HEK293 (cell line): ENCODE results near the gene FGA.

Source experiments
- CTCF ChIA-PET: fragments of 350-600 bp; formaldehyde crosslinking; extraction: SDS; loops from one replicate; lab custom pipeline; 2021; ENCODE audit warnings: antibody characterized with exemption; lab: Yijun Ruan, JAX
- POLR2A ChIA-PET: fragments of 300-600 bp; formaldehyde crosslinking; extraction: SDS; loops from one replicate; lab custom pipeline; 2020; ENCODE audit warnings: antibody characterized with exemption, inconsistent platforms; lab: Yijun Ruan, JAX
- H3K27ac ChIP-seq: fragments of 200-500 bp; sonication (Bioruptor generic); 2 replicates; pipeline ENCODE4 v1.5.1; 2014; ENCODE audit warnings: low read depth, low read length, control low read depth, inconsistent platforms; ENCODE audit errors: extremely low read depth
- H3K36me3 ChIP-seq, 2 experiments: fragments of 200-500 bp in 1 of 2; sonication (Bioruptor generic) in 1 of 2; 1 replicate in 1 of 2; 2 replicates in 1 of 2; pipeline ENCODE4 v1.5.1; 2014 to 2017; ENCODE audit warnings: inconsistent platforms in 2 of 2, low read length in 2 of 2; ENCODE audit not compliant: control insufficient read depth in 2 of 2, insufficient read depth in 1 of 2
- H3K4me1 ChIP-seq: fragments of 200-500 bp; sonication (Bioruptor generic); 2 replicates; pipeline ENCODE4 v1.5.1; 2014; ENCODE audit warnings: mild to moderate bottlenecking, low read length, inconsistent platforms; ENCODE audit not compliant: control insufficient read depth, insufficient read depth
- H3K4me3 ChIP-seq: 2 replicates; pipeline ENCODE4 v1.5.1; 2011; ENCODE audit warnings: low read depth, mild to moderate bottlenecking, control low read depth, low read length, moderate library complexity
- H3K9me3 ChIP-seq: fragments of 200-500 bp; sonication (Bioruptor generic); 2 replicates; pipeline ENCODE4 v1.5.1; 2014; ENCODE audit warnings: low read depth, low read length, inconsistent platforms; ENCODE audit not compliant: control insufficient read depth, insufficient read depth
- GFI1B ChIP-seq: fragments of 450-650 bp; formaldehyde crosslinking; IDR thresholded peaks from 2 replicates; pipeline ENCODE4 v1.5.1; 2016; ENCODE audit warnings: missing biosample characterization, missing genetic modification characterization
- PRDM10 ChIP-seq: fragments of 450-650 bp; formaldehyde crosslinking; IDR thresholded peaks from 2 replicates; pipeline ENCODE4 v1.5.1; 2016; ENCODE audit warnings: missing biosample characterization, missing genetic modification characterization
- TRIM28 ChIP-seq: IDR thresholded peaks from 2 replicates; pipeline ENCODE4 v1.6.1; 2011; ENCODE audit warnings: low read length, control low read depth, borderline replicate concordance
- ZBTB20 ChIP-seq: fragments of 450-650 bp; formaldehyde crosslinking; IDR thresholded peaks from 2 replicates; pipeline ENCODE4 v1.5.1; 2016; ENCODE audit warnings: missing biosample characterization, missing genetic modification characterization
- ZBTB21 ChIP-seq: fragments of 450-650 bp; formaldehyde crosslinking; IDR thresholded peaks from 2 replicates; pipeline ENCODE4 v1.5.1; 2017; ENCODE audit warnings: missing biosample characterization, missing genetic modification characterization
- ZNF16 ChIP-seq: fragments of 450-650 bp; formaldehyde crosslinking; IDR thresholded peaks from 2 replicates; pipeline ENCODE4 v1.5.1; 2016; ENCODE audit warnings: low read depth, missing biosample characterization, missing genetic modification characterization
- ZNF184 ChIP-seq: fragments of 450-650 bp; IDR thresholded peaks from 2 replicates; pipeline ENCODE4 v1.5.1; 2018; ENCODE audit warnings: missing biosample characterization, mild to moderate bottlenecking, missing genetic modification characterization
- ZNF214 ChIP-seq: fragments of 450-650 bp; formaldehyde crosslinking; IDR thresholded peaks from 2 replicates; pipeline ENCODE4 v1.5.1; 2017; ENCODE audit warnings: missing biosample characterization, mild to moderate bottlenecking, missing genetic modification characterization, borderline replicate concordance
- ZNF239 ChIP-seq: fragments of 450-650 bp; formaldehyde crosslinking; IDR thresholded peaks from 2 replicates; pipeline ENCODE4 v1.5.1; 2016; ENCODE audit warnings: missing biosample characterization, missing genetic modification characterization
- ZNF24 ChIP-seq: fragments of 450-650 bp; formaldehyde crosslinking; IDR thresholded peaks from 2 replicates; pipeline ENCODE4 v1.5.1; 2016; ENCODE audit warnings: missing biosample characterization, missing genetic modification characterization
- ZNF37A ChIP-seq: fragments of 450-650 bp; IDR thresholded peaks from 2 replicates; pipeline ENCODE4 v1.5.1; 2018; ENCODE audit warnings: missing biosample characterization, missing genetic modification characterization
- ZNF514 ChIP-seq: fragments of 450-650 bp; formaldehyde crosslinking; IDR thresholded peaks from 2 replicates; pipeline ENCODE4 v1.5.1; 2016; ENCODE audit warnings: missing biosample characterization, missing genetic modification characterization
- ZNF521 ChIP-seq: fragments of 450-650 bp; formaldehyde crosslinking; IDR thresholded peaks from 2 replicates; pipeline ENCODE4 v1.5.1; 2017; ENCODE audit warnings: missing biosample characterization, mild to moderate bottlenecking, missing genetic modification characterization
- ZNF530 ChIP-seq: fragments of 450-650 bp; formaldehyde crosslinking; IDR thresholded peaks from 2 replicates; pipeline ENCODE4 v1.5.1; 2016; ENCODE audit warnings: low read depth, missing biosample characterization, missing genetic modification characterization
- ZNF623 ChIP-seq: fragments of 450-650 bp; formaldehyde crosslinking; IDR thresholded peaks from 2 replicates; pipeline ENCODE4 v1.5.1; 2016; ENCODE audit warnings: missing biosample characterization, missing genetic modification characterization
- ZNF624 ChIP-seq: fragments of 450-650 bp; formaldehyde crosslinking; IDR thresholded peaks from 2 replicates; pipeline ENCODE4 v1.5.1; 2017; ENCODE audit warnings: missing biosample characterization, missing genetic modification characterization
- ZNF830 ChIP-seq: fragments of 450-650 bp; IDR thresholded peaks from 2 replicates; pipeline ENCODE4 v1.5.0; 2018; ENCODE audit warnings: missing biosample characterization, missing genetic modification characterization, low read depth, mild to moderate bottlenecking, moderate library complexity
- TF ChIP-seq, protein P1 (sequence below): fragments of 450-650 bp; formaldehyde crosslinking; conservative IDR thresholded peaks from 2 replicates; pipeline ENCODE4 v1.5.1; 2016; ENCODE audit warnings: low read depth, missing biosample characterization, missing genetic modification characterization

Gene FGA

DNA sequence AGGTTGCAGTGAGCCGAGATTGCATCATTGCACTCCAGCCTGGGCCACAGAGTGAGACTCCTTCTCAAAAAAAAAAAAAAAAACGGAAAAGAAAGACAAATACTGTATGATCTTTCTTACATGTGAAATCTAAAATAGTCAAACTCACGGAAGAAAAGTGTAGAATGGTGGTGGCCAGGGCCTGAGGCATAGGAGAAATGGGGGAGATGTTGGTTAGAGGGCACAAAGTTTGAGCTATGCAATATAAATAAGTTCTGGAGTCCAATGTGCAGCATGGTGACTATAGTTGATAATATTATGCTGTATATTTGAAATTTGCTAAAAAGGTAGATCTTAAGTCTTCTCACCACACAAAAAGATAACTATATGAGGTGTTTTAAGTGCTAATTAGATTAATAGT is 1.3 kb upstream of the FGA start (continued):
- TF ChIP-seq PRDM10 (tag by site-specific recombination) = no peak
- TF ChIP-seq ZNF530 (tag by site-specific recombination) = no peak
- no peak for TF ChIP-seq ZNF239 (tag by site-specific recombination)
- no peak for TF ChIP-seq ZNF830 (tag by site-specific recombination)
- TF ChIP-seq, all 188 proteins: peak for 0

- Histone ChIP-seq H3K36me3 (no peaks in the 10 kb centered on the region), H3K27ac (no peak overlapping the region), H3K4me1 (no peaks in the 10 kb centered on the region), H3K9me3 (no peaks in the 10 kb centered on the region), H3K4me3 (no peak overlapping the region)
- TF ChIP-seq ZNF623 (tag by site-specific recombination) (no peak), ZNF624 (tag by site-specific recombination) (no peak), ZNF184 (no peak), TRIM28 (no peak), ZNF16 (tag by site-specific recombination) (no peak), ZNF521 (tag by site-specific recombination) (no peak), ZNF37A (tag by site-specific recombination) (no peak), ZBTB21 (no peak), ZNF214 (tag by site-specific recombination) (no peak), GFI1B (tag by site-specific recombination) (no peak), ZNF24 (no peak), ZBTB20 (tag by site-specific recombination) (no peak), ZNF514 (tag by site-specific recombination) (no peak)
- TF ChIP-seq, protein P1, sequence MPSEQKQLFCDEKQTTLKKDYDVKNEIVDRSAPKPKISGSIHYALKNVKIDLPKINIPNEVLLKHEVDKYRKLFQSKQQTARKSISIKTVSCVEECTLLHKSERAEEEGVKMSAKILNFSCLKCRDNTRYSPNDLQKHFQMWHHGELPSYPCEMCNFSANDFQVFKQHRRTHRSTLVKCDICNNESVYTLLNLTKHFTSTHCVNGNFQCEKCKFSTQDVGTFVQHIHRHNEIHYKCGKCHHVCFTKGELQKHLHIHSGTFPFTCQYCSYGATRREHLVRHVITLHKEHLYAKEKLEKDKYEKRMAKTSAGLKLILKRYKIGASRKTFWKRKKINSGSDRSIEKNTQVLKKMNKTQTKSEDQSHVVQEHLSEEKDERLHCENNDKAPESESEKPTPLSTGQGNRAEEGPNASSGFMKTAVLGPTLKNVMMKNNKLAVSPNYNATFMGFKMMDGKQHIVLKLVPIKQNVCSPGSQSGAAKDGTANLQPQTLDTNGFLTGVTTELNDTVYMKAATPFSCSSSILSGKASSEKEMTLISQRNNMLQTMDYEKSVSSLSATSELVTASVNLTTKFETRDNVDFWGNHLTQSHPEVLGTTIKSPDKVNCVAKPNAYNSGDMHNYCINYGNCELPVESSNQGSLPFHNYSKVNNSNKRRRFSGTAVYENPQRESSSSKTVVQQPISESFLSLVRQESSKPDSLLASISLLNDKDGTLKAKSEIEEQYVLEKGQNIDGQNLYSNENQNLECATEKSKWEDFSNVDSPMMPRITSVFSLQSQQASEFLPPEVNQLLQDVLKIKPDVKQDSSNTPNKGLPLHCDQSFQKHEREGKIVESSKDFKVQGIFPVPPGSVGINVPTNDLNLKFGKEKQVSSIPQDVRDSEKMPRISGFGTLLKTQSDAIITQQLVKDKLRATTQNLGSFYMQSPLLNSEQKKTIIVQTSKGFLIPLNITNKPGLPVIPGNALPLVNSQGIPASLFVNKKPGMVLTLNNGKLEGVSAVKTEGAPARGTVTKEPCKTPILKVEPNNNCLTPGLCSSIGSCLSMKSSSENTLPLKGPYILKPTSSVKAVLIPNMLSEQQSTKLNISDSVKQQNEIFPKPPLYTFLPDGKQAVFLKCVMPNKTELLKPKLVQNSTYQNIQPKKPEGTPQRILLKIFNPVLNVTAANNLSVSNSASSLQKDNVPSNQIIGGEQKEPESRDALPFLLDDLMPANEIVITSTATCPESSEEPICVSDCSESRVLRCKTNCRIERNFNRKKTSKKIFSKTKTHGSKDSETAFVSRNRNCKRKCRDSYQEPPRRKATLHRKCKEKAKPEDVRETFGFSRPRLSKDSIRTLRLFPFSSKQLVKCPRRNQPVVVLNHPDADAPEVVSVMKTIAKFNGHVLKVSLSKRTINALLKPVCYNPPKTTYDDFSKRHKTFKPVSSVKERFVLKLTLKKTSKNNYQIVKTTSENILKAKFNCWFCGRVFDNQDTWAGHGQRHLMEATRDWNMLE (tag by site-specific recombination) = no peak
- CTCF ChIA-PET = no interaction called here
- POLR2A ChIA-PET = no interaction called here
Measured at GRCh38 chr4:154589296-154590197, 995 bp downstream of the FGA start.
